Caco-2 (cell line): ENCODE results near the gene PERP. TPM values are rescaled to one million over a fixed set of nuclear protein-coding genes. Genes with fewer than 3 reads are reported as not detected.

ENCODE experiments used
- BruUV-seq: library from RNA; stranded (reverse); fragments of 400-500 nt; replicated peaks from 2 replicates; lab custom pipeline; 2021; lab: Mats Ljungman, UMichigan
- CTCF ChIA-PET: fragments of 300-600 bp; sonication (Branson Sonifier 250); formaldehyde crosslinking; loops from one replicate; lab custom pipeline; 2022; ENCODE audit warnings: antibody characterized with exemption; lab: Charles Lee
- POLR2A ChIA-PET: fragments of 300-600 bp; sonication (Branson Sonifier 250); formaldehyde crosslinking; loops from one replicate; lab custom pipeline; 2022; ENCODE audit warnings: antibody characterized with exemption; lab: Charles Lee
- DNase-seq, 2 experiments: peaks; one replicate each; pipeline versions ENCODE4 v3.0.0 to v3.0.0-alpha.2; 2020 to 2022
- H3K27me3 ChIP-seq: replicated peaks from 2 replicates; pipeline ENCODE4 v1.6.0; 2011; ENCODE audit warnings: low read length; ENCODE audit not compliant: control insufficient read depth, insufficient read depth
- H3K36me3 ChIP-seq: 2 replicates; pipeline ENCODE4 v1.5.1; 2011; ENCODE audit warnings: low read length; ENCODE audit not compliant: control insufficient read depth, insufficient read depth
- H3K4me1 ChIP-seq: fragments of 250-450 bp; sonication (Bioruptor Pico); 2 replicates; pipeline ENCODE4 v1.5.1; 2020; ENCODE audit warnings: mild to moderate bottlenecking
- H3K4me3 ChIP-seq: 2 replicates; pipeline ENCODE4 v1.5.1; 2011; ENCODE audit warnings: low read depth, mild to moderate bottlenecking, control low read depth, low read length
- H3K9me3 ChIP-seq: fragments of 250-450 bp; sonication (Bioruptor Pico); 2 replicates; pipeline ENCODE4 v1.5.1; 2020; ENCODE audit warnings: mild to moderate bottlenecking, moderate library complexity
- H3K27ac Mint-ChIP-seq: one replicate; pipeline ENCODE4 v1.8.0; 2022; ENCODE audit warnings: mixed read lengths; ENCODE audit not compliant: unreplicated experiment
- H3K27me3 Mint-ChIP-seq: one replicate; pipeline ENCODE4 v1.8.0; 2022; ENCODE audit warnings: mixed read lengths; ENCODE audit not compliant: insufficient read depth, unreplicated experiment
- H3K36me3 Mint-ChIP-seq: one replicate; pipeline ENCODE4 v1.8.0; 2022; ENCODE audit warnings: mild to moderate bottlenecking, mixed read lengths; ENCODE audit not compliant: insufficient read depth, unreplicated experiment
- H3K4me1 Mint-ChIP-seq: one replicate; pipeline ENCODE4 v1.8.0; 2022; ENCODE audit warnings: low read depth, mixed read lengths; ENCODE audit not compliant: unreplicated experiment
- H3K4me3 Mint-ChIP-seq: one replicate; pipeline ENCODE4 v1.8.0; 2022; ENCODE audit warnings: mild to moderate bottlenecking, moderate library complexity, mixed read lengths; ENCODE audit not compliant: unreplicated experiment
- H3K9me3 Mint-ChIP-seq: one replicate; pipeline ENCODE4 v1.8.0; 2022; ENCODE audit warnings: mixed read lengths; ENCODE audit not compliant: unreplicated experiment
- CTCF ChIP-seq, 2 experiments: fragments of 200-600 bp in 1 of 2; IDR thresholded peaks; 1 replicate in 1 of 2; 2 replicates in 1 of 2; pipeline versions ENCODE4 v1.5.1 to v1.8.0; 2011 to 2022; ENCODE audit warnings: antibody characterized with exemption in 1 of 2, control low read depth in 1 of 2, inconsistent platforms in 1 of 2, low read depth in 1 of 2, low read length in 1 of 2, mild to moderate bottlenecking in 1 of 2, moderate library complexity in 1 of 2; ENCODE audit not compliant: insufficient read depth in 1 of 2, severe bottlenecking in 1 of 2, unreplicated experiment in 1 of 2
- intact Hi-C: fragments of 100-400 bp; cut with micrococcal nuclease; formaldehyde crosslinking; loops from one replicate; pipeline ENCODE4 v1.10.0; 2022; ENCODE audit not compliant: unreplicated experiment
- total RNA-seq: library from RNA; stranded (reverse); gene quantifications from 2 replicates; pipeline ENCODE4 v1.2.3, GENCODE V29; 2022

PERP gene
- total RNA-seq, 1 experiment from 2014 or later = 141 TPM

GRCh38 chr6:138099832-138100231, 7.4 kb downstream of the PERP start:
- DNase-seq = no peak
- Mint-ChIP-seq H3K27ac (no peak overlapping the region), H3K36me3 (peaks cover 81% of the 10 kb centered on the region), H3K4me3 (no peak overlapping the region), H3K9me3 (peaks cover 7% of the 10 kb centered on the region), H3K4me1 (peaks cover 10% of the 10 kb centered on the region), H3K27me3 (no peaks in the 10 kb centered on the region)
- Histone ChIP-seq H3K27me3 (no peaks in the 10 kb centered on the region), H3K4me3 (no peak overlapping the region), H3K9me3 (no peaks in the 10 kb centered on the region), H3K36me3 (peaks cover 1% of the 10 kb centered on the region; the same call in 1 of the 2 replicates), H3K4me1 (peaks cover 18% of the 10 kb centered on the region)
- BruUV-seq = no TSS peak
- ChIA-PET POLR2A (no interaction called here), CTCF (interaction anchor here (0.6 to 1.2 kb wide), 2 partner anchors 17 to 309 kb away, joined by 3 to 4 read pairs; no protein-coding TSS in a partner anchor)
- intact Hi-C loops = no loop called here
- TF ChIP-seq CTCF (IDR thresholded peaks at IDR 0.05; ENCODE audit: insufficient read depth in 1 of 2, low read depth in 1 of 2, low read length in 1 of 2, severe bottlenecking in 1 of 2, unreplicated experiment in 1 of 2) = no peak

GRCh38 chr6:138098306-138098705, 8.9 kb downstream of the PERP start:
- H3K9me3 Mint-ChIP-seq = peaks cover 7% of the 10 kb centered on the region
- H3K4me3 ChIP-seq = no peak overlapping the region
- peaks cover 7% of the 10 kb centered on the region; the same call in 1 of the 2 replicates for H3K4me1 ChIP-seq
- no peak for TF ChIP-seq CTCF (IDR thresholded peaks at IDR 0.05; ENCODE audit: insufficient read depth in 1 of 2, low read depth in 1 of 2, low read length in 1 of 2, severe bottlenecking in 1 of 2, unreplicated experiment in 1 of 2)
- no peaks in the 10 kb centered on the region for H3K27me3 ChIP-seq
- no peaks in the 10 kb centered on the region for H3K27me3 Mint-ChIP-seq
- intact Hi-C loops = no loop called here
- no peak overlapping the region for H3K4me3 Mint-ChIP-seq
- H3K9me3 ChIP-seq = no peaks in the 10 kb centered on the region
- ChIA-PET CTCF (no interaction called here), POLR2A (no interaction called here)
- BruUV-seq = no TSS peak
- H3K36me3 ChIP-seq = peaks cover 1% of the 10 kb centered on the region; the same call in 1 of the 2 replicates
- H3K4me1 Mint-ChIP-seq = peaks cover 10% of the 10 kb centered on the region
- no peak for DNase-seq
- no peak overlapping the region for H3K27ac Mint-ChIP-seq
- peaks cover 82% of the 10 kb centered on the region for H3K36me3 Mint-ChIP-seq

GRCh38 chr6:138094260-138094659, 13.0 kb downstream of the PERP start:
- Histone ChIP-seq H3K27me3 (no peaks in the 10 kb centered on the region), H3K9me3 (no peaks in the 10 kb centered on the region), H3K4me1 (no peaks in the 10 kb centered on the region), H3K36me3 (peaks cover 1% of the 10 kb centered on the region; the same call in 1 of the 2 replicates), H3K4me3 (no peak overlapping the region)
- no peaks in the 10 kb centered on the region for H3K9me3 Mint-ChIP-seq
- BruUV-seq = no TSS peak
- no peak overlapping the region for H3K27ac Mint-ChIP-seq
- peaks cover 87% of the 10 kb centered on the region for H3K36me3 Mint-ChIP-seq
- intact Hi-C loops = no loop called here
- TF ChIP-seq CTCF (IDR thresholded peaks at IDR 0.05; ENCODE audit: insufficient read depth in 1 of 2, low read depth in 1 of 2, low read length in 1 of 2, severe bottlenecking in 1 of 2, unreplicated experiment in 1 of 2) = no peak
- H3K4me1 Mint-ChIP-seq = peaks cover 8% of the 10 kb centered on the region
- H3K27me3 Mint-ChIP-seq = no peaks in the 10 kb centered on the region
- ChIA-PET CTCF (interaction anchor here (0.7 kb wide), 1 partner anchor 15 kb away, joined by 3 read pairs; no protein-coding TSS in a partner anchor), POLR2A (no interaction called here)
- H3K4me3 Mint-ChIP-seq = no peak overlapping the region
- no peak for DNase-seq
